AG09319 (cell line): Measurements from ENCODE around the gene HEXIM2.

Source experiments
- DNase-seq: peaks from one replicate; pipeline ENCODE4 v3.0.0-alpha.2; 2010; ENCODE audit warnings: low read depth; ENCODE audit errors: extremely low read depth
- TF ChIP-seq, protein P1 (sequence below): IDR thresholded peaks from 2 replicates; pipeline ENCODE4 v1.5.1; 2011; ENCODE audit warnings: low read depth, mild to moderate bottlenecking, inconsistent platforms, low read length, moderate library complexity

HEXIM2 gene

DNA sequence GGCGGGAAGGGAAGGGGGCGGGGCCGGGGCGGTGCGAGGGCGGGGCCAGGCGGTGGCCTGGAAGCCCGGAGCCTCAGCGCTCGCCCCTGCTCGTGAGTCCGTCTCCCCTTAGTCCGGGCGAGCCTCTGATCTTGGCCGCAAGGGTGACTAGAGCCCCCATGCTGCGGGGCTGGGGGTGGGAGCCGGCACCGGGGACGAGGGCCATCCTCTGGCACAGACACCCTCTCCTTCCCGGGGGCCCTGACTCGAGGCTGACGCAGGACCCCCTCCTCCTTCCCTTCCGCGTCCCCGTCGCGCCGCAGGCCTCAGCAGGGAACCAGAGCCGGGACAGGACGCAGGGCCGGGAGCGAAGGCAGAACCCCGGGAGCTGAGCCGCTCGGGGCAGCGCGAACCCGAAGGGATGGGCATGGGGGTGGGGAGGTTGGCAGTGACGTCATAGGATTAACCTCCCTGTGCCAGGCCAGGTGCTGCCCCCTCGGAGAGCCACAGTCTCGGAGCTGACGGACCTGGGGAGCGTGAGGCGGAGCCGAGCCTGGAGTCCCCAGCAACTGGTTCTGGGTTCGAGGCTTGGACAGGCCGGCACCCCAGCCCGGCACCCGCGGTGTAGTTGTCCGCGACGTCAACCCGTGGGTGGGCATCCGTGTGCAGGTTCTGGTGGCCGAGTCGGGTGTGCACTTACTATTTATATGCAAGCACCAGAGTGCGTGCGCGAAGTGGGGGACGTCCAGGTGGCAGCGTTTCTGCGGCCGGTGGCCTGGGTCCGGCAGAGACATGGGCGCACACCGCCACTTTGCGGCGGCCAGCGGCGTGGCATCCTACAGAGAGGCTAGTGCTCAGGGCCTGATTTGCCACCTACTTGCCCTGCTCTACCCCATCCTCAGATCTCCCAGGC is 28.9 kb upstream of the HEXIM2 start:
- TF ChIP-seq, protein P1, sequence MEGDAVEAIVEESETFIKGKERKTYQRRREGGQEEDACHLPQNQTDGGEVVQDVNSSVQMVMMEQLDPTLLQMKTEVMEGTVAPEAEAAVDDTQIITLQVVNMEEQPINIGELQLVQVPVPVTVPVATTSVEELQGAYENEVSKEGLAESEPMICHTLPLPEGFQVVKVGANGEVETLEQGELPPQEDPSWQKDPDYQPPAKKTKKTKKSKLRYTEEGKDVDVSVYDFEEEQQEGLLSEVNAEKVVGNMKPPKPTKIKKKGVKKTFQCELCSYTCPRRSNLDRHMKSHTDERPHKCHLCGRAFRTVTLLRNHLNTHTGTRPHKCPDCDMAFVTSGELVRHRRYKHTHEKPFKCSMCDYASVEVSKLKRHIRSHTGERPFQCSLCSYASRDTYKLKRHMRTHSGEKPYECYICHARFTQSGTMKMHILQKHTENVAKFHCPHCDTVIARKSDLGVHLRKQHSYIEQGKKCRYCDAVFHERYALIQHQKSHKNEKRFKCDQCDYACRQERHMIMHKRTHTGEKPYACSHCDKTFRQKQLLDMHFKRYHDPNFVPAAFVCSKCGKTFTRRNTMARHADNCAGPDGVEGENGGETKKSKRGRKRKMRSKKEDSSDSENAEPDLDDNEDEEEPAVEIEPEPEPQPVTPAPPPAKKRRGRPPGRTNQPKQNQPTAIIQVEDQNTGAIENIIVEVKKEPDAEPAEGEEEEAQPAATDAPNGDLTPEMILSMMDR: peak; percentile 88
- DNase-seq: no peak

DNA sequence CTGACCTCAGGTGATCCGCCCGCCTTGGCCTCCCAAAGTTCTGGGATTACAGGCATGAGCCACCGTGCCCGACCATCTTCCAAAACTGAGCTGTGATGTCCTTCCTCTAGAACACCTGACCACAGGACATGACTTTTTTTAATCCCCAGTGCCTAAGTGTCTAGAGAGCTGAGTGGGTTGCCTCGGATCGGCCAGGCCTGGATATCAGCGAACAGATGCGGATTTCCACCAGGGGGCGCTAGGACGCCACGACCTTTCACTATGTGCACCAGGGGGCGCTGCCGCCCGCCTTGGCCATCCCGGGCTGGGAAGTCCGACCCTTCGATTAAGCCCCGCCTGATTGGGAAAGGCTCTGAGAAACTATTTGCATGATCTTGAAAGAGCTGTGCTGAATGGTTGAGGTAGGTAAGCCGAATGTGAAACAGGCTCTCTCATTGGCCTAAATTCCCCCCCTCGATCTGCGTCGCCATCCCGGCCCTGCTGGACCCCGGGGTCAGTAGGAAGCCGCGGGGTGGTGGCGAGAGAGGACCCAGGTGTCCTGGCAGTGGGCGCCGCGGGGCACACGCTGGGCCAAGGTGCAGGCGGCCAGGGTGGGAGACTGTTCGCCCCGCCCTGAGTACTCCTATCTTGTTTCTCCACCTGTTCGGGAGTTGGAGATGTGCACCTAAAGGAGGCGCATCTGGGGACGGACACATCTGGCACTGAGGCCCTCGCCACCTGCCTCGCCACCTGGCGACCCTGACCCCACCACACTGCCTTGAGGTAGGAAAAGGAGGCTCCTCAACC is 26.3 kb upstream of the HEXIM2 start, which contains the start of gene ACBD4:
Gene ACBD4, plus strand, starts transcription at position 496 of the 786 bp plus-strand sequence. CDS start 458 bp downstream, outside the sequence.
- TF ChIP-seq, protein P1: no peak; the same call in none of the 2 replicates
- peak; percentile 94 for DNase-seq

DNA sequence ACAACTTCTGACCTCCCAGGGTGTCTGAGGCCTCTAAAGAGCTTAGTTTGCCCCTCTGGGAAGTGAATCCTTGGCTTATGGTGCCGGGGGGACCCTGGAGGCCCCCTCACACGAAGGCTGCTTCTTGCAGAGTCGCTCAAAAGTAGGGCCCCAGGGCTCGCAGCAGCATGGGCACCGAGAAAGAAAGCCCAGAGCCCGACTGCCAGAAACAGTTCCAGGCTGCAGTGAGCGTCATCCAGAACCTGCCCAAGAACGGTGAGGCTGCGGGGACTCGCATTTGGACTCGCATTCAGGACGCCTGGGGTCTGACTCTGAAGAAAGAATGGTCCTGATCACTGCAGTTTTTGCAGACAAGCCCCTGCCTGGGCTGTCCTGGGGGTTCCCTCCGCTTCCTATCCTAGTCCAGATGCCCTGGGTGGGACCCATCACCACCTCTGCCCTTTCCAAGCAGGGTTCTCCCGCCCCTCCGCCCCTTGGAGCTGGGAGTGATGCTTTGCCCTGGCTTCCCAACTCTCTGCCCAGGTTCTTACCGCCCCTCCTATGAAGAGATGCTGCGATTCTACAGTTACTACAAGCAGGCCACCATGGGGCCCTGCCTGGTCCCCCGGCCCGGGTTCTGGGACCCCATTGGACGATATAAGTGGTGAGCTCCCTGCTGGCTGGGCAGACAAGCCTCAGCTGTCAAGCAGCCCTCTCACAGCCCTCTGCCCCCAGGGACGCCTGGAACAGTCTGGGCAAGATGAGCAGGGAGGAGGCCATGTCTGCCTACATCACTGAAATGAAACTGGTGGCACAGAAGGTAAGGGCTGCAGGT is 25.5 kb upstream of the HEXIM2 start:
- TF ChIP-seq, protein P1: no peak
- DNase-seq: no peak

DNA sequence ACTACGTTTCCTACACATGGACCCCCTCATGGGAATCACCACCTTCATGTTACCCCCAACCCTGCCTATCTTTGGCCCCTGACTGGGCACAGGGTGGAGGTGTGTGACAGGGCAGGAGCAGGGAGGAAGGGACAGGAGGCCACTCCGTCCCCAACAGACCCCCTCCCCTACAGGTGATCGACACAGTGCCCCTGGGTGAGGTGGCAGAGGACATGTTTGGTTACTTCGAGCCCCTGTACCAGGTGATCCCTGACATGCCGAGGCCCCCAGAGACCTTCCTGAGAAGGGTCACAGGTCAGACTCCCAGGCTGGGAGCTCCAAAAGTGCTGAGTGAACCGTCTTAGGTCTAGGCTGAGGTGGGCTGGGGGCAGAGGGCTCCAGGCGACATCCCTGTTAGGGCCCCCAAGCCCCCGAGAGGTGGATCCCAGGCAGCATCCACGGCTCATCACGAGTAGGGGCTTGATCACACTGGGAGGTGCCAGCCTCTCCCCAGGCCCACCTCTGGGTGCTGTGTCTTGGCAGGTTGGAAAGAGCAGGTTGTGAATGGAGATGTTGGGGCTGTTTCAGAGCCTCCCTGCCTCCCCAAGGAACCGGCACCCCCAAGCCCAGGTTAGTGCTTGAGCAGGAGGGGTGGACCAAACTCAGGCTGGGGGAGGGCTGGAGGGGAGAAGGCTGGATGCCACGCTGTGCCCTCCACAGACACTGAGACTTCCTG is 24.7 kb upstream of the HEXIM2 start:
- TF ChIP-seq, protein P1: no peak
- DNase-seq: no peak

DNA sequence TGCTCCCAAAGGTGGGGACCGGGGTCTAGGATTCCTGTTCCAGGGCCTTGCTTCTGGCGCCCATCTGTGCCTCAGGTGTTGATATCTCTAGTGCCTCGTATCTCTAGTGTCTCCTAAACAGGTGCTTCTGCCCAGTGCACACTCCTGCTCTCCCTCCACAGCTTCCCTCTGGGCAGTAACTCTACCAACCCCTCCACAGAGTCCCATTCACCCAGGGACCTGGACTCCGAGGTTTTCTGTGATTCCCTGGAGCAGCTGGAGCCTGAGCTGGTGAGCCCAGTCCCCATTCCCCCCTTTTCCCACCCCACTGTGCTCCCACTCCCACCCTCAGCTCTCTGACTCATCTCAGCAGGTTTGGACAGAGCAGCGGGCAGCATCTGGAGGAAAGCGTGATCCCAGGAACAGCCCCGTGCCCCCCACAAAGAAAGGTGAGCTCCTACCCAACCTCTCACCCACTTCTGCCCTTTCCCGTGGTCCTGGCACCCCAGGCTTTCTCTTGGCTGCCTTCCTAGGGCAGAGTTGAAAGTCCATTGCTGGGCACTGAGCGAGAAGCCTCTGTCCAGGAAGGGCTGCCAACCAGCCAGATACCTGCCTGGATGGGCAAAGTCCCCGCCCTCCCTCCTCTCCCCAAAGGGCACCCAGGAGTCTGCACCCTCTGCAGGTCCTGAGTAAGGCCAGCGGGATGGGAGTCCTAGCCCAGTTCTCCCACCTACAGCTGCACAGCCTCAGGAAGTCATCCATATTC is 23.9 kb upstream of the HEXIM2 start:
- TF ChIP-seq, protein P1: no peak
- DNase-seq: no peak

DNA sequence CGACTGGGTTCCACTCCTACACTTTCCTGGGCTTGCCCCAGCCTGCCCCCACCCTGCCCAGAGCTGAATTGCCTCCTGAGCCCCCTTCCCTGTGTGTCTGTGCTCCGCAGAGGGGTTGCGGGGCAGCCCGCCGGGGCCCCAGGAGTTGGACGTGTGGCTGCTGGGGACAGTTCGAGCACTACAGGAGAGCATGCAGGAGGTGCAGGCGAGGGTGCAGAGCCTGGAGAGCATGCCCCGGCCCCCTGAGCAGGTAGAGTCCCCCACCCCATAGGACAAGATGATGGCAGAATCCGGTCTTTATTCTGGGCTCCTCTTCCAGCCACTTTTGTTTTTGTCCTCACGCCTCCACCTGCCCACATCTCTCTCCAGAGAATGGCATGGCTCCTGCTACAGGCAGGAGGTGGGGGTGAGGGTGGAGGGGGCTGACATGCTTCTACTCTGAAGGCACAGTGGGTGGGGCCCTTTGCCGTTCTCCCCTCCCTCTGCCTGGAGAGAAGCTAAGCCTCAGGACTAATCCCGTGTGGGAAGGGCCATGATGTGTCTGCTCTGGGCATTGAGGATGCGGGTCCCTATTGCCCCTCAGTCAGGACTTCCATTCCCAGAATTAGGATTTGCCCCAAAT is 22.7 kb upstream of the HEXIM2 start:
- TF ChIP-seq, protein P1: no peak
- DNase-seq: no peak
